ENCODE measurements around the gene TRMT61B. TPM values are rescaled to one million over a fixed set of nuclear protein-coding genes. Genes with fewer than 3 reads are reported as not detected.

Gene TRMT61B
- 7.5 TPM for total RNA-seq

DNA sequence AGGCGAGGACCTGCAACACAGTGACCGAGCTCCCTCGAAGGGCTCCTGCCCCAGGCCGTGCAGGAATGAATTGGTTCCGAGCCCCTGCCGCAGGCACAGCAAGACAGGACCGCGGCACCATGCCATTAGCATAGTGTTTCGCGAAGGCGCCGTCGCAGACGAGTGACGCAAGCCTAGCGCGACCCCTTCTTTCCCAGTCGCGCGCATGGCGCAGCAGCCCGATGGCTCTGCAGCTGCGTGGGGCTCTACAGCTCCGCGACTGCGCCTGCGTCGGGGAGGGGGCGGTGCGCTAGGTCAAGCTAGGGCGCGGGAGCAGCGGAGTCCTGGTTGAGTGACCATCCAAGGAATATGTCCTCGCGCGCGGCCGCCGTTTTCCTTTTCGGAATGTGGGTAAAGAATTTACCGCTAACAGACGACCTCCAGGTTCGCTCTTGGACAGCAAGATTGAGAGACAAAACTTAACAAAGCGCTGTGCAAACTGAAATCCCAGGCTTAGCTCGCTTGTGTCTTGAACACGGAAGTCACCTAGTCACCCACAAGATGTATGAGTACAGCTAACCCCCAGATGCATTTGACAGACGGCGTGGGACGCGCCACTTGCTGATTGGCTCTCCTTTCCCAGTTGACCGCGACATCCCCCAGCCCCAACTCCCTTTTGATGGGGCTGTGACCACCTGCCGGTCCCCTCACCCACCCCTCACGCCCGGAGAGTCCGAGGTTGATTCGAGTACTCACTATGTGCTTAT, at the start of gene TRMT61B:
Gene TRMT61B, minus strand, starts transcription at position 164 of the 746 bp plus-strand sequence. Its CDS starts 32 bp downstream, at position 132.
- DNase-seq (ENCODE audit: low spot score) = peak; percentile 97
- peak; percentile 99 for ATAC-seq

GRCh38 chr2:28915939-28916338, 45.8 kb upstream of the TRMT61B start:
- no peak for ATAC-seq
- DNase-seq (ENCODE audit: low spot score) = no peak

GRCh38 chr2:28909655-28910353, 39.7 kb upstream of the TRMT61B start:
- ATAC-seq (no peak), DNase-seq (ENCODE audit: low spot score) (no peak)

GRCh38 chr2:28908172-28908571, 38.1 kb upstream of the TRMT61B start:
- ATAC-seq = no peak

DNA sequence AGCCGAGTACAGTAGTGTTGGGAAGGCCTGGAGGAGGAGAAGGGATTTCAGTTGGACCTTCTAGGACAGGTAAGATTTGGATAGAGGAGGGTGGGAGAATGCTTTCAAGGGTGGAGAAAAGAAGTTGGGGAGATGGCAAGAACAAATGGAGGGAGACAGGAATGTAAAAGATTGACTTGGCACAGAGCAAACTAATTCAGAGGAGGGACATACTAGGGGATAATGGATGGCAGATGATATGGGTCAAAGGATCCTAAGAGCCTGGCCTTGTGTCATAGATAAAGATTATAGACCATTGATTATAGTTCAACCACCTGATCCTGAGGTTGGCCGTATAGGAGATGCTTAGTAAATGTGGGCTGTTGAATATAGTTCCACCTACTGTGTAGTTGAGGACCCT, 36.7 kb upstream of the TRMT61B start:
- ATAC-seq = no peak
- DNase-seq (ENCODE audit: low spot score) = no peak

More at GRCh38 chr2:28908172-28908571, 38.1 kb upstream of the TRMT61B start:
- no peak for DNase-seq (ENCODE audit: low spot score)

DNA sequence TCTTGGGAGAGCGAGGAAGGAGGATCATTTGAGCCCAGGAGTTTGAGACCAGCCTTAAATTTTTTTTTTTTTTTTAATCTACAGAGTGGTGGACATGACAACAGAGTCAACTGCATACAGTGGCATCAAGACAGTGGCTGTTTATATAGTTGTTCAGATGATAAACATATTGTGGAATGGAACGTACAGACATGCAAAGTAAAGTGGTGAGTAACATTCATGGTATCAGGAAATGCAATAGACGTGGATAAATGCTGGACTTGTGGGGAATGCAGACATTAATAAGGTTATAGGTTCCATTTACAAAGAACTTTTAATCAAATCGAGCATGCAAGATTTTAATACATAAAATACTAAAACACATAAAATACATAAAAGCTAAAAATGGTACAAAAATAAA, 36.3 kb upstream of the TRMT61B start:
- ATAC-seq = no peak

DNA sequence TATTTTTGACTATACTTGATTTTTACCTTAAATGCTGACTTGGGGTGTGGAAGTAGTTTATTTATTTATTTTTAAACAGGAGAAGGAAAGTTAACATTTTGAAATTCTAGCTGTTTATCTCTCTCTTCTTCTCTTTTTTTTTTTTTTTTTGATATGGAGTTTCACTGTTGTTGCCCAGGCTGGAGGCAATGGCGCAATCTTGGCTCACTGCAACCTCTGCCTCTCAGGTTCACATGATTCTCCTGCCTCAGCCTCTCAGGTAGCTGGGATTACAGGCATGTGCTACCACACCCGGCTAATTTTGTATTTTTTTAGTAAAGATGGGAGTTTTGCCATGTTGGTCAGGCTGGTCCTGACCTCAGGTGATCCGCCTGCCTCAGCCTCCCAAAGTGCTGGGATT, 35.4 kb upstream of the TRMT61B start:
- ATAC-seq (no peak), DNase-seq (ENCODE audit: low spot score) (no peak)

More for the DNA sequence above, 36.3 kb upstream of the TRMT61B start:
- no peak for DNase-seq (ENCODE audit: low spot score)

DNA sequence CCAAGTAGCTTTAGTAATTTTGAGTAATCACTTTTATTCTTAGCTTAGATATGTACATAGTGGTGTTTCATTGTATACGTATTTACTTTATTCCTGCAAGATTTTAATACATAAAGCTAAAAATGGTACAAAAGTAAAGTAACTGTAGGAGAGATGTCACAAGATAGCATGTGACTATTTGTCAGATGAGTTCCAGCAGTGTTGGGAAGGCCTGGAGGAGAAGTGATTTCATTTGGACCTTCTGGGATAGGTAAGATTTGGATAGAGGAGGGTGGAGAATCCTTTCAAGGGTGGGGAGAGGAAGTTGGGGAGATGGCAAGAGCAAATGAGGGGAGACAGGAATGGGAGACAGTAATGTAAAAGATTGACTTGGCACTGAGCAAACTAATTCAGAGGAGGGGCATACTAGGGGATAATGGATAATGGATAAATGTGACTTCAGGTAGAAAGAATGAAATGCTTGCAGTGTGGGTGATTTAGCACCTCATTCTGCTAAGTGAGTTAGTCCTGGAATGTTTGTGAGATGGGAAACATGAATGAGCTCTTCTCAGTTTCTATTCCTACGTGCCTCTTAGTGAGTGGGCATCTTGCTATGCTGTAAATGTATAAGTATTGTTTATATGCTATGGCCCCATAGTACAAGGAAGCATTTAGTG, 34.8 kb upstream of the TRMT61B start:
- no peak for ATAC-seq

GRCh38 chr2:28904295-28904694, 34.2 kb upstream of the TRMT61B start:
- DNase-seq (ENCODE audit: low spot score) (no peak), ATAC-seq (peak; percentile 71)

More for the DNA sequence above, 34.8 kb upstream of the TRMT61B start:
- no peak for DNase-seq (ENCODE audit: low spot score)

GRCh38 chr2:28902584-28902983, 32.5 kb upstream of the TRMT61B start:
- no peak for ATAC-seq
- DNase-seq (ENCODE audit: low spot score) = no peak

- ATAC-seq (no peak), DNase-seq (ENCODE audit: low spot score) (no peak)
Observed at GRCh38 chr2:28901841-28902240, 31.7 kb upstream of the TRMT61B start.

DNA sequence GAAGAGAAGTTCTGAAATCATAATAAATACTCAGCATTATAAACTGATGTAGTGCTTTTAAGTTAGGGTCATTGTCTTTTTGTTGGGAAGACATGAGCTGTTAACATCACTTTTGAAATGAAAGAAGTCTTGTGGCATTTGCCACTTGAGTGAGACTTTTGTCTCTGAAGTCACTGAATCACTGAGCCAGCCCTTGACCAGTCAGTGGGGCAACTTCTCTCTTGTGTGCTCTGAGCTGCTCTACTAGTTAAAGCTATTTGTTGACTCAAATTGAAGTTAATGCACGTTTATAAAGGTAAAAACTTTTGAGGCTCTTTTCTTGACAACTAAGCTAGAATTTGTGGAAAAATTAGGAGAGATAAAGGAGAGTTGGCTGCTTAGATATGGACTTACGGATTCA, 31.1 kb upstream of the TRMT61B start:
- ATAC-seq = no peak
- no peak for DNase-seq (ENCODE audit: low spot score)

DNA sequence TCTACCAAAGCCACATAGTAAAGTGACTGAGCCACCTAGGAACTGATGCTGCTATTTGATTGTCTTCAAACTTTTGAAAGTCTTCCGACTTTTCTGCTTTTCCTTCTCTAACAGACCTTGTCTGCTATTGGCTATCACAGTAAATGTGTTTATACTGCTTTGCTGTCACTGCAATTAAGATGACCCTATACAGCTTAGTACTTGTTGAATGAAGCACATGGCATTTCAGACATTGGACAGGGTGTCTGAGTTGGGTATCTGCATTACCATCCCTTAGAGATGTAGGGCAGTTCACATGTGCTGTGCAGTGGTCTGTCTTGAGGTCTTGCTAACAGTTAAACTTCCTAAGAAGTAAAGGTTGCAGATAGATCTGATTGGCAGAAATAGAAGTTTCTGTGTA, 27.9 kb upstream of the TRMT61B start:
- DNase-seq (ENCODE audit: low spot score) (no peak), ATAC-seq (no peak)

- no peak for DNase-seq (ENCODE audit: low spot score)
Observed at GRCh38 chr2:28896906-28897305, 26.8 kb upstream of the TRMT61B start.

GRCh38 chr2:28895189-28895893, 25.2 kb upstream of the TRMT61B start:
- DNase-seq (ENCODE audit: low spot score) (peak; percentile 60), ATAC-seq (peak; percentile 39)

More at GRCh38 chr2:28896906-28897305, 26.8 kb upstream of the TRMT61B start:
- ATAC-seq = no peak

DNA sequence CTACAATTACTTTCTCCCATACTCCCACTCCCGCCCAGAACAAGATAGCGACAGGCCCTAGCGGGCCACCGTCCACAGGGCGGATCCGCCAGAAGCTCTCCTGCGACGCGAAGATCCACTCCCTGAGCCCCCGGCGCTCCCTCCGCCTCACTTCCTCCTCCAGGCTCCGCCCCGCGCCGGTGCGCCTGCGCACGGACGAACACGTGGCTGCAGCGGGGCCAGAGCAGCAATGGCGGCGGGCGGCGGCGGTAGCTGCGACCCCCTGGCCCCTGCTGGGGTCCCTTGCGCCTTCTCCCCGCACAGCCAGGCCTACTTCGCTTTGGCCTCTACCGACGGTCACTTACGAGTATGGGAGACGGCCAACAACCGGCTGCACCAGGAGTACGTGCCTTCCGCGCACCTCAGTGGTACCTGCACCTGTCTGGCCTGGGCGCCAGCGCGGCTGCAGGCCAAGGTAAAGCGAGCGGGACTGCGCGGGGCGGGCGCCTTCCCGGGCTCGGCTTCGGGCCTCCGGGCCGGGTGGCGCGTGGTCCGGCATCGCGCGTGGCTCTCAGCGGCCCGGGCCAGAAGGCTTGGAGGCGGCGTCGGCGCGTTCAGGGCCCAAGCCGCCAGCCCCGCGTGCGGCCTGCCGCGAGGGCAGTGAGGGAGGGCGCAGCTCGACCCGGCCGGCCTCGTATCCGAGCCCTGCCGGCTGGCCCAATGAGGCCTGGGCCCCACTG, 24.5 kb upstream of the TRMT61B start, which contains the start of gene WDR43:
Gene WDR43, plus strand, starts transcription at position 198 of the 719 bp plus-strand sequence. Its CDS starts 32 bp downstream, at position 230.
- peak; percentile 98 for ATAC-seq

DNA sequence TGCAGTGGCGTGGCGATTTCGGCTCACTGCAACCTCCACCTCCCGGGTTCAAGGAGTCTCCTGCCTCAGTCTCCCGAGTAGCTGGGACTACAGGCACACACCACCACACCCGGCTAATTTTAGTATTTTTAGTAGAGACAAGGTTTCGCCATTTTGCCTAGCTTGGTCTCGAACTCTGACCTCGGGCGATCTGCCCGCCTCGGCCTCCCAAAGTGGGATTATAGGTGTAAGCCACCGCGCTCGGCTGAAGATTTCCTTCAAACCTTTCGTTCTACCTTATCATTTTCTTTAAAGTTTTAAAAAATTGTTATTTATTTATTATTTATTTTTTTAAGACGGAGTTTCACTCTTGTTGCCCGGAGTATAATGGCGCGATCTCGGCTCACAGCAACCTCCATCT, 23.4 kb upstream of the TRMT61B start:
- no peak for ATAC-seq
- no peak for DNase-seq (ENCODE audit: low spot score)

More for the DNA sequence above, 24.5 kb upstream of the TRMT61B start, which contains the start of gene WDR43:
- DNase-seq (ENCODE audit: low spot score) = peak; percentile 99

DNA sequence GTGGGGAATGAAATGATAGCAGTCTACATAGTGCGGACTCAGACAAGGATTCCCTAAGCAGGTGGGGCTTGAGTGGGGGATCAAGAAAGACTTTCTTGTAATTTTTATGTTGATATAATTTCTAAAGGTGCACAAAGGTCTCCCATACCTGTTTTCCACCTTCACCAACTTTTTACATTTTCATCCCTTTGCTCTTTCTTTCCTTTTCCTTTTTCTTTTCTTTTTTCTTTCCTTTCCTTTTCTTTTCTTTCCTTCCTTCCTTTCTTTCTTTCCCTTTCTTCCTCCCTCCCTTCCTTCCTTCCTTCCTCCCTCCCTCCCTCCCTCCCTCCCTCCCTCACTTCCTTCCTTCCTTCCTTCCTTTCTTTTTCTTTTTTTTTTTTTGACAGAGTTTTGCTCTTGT, 10.1 kb upstream of the TRMT61B start:
- no peak for ATAC-seq
- DNase-seq (ENCODE audit: low spot score) = no peak

DNA sequence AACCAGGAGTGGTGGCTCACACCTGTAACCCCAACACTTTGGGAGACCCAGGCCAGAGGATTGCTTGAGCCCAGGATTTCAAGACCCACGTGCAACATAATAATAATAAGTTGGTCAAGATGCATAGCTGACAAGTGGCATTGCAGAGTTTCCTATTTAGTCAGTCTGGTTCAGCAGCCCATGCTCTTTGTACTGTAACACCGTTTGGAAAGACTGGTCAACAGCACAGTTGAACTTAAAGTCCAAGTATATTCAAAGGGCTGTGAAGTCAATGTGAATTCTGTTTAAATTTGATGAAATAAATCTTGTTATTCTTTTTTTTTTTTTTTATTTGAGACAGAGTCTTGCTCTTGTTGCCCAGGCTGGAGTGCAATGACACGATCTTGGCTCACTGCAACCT, 1.5 kb upstream of the TRMT61B start:
- ATAC-seq (no peak), DNase-seq (ENCODE audit: low spot score) (no peak)

DNA sequence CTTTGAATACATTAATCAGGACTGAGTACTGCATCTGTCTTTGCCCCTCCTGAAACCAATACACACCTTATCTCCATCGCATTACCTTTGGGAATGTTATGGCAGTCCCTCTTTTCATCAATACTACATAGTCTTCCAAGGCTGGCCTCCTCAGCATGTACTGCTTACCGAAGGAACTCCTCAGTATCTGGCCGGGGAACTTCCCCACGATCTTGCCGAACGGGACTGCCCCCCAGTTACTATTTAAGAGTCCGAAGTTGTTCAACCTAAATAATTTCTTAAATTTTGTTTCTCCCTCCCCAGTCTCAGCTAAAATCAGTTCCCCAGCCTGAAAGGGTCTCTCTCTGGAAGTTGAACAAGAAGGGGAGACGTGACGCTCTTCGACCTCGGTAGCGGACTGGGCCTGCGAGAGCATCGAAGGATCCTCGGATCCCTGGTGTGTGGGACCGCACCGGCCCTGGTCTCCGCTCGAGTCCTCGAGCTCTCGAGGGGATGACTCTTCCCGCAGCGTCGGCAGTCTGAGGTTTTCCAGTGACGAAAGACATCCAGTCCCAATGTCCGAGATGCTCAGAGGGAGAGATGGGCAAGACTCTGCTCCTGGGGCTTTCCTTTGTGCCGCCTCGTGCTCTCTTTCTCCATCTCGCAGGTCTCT, 489 bp downstream of the TRMT61B start:
- ATAC-seq = peak; percentile 33
- DNase-seq (ENCODE audit: low spot score) = no peak

Data from left lobe of liver (tissue), 2 donors.